Tibial nerve (tissue), 3 donors: ENCODE data around the gene PARD3B.

Source experiments
- POLR2A ChIP-seq, 2 donors: fragments of 450-650 bp; IDR thresholded peaks; one replicate each; pipeline ENCODE4 v1.6.1; 2017; ENCODE audit warnings: antibody characterized with exemption in 2 of 2, mild to moderate bottlenecking in 2 of 2, moderate library complexity in 2 of 2
- TF ChIP-seq, protein P1 (sequence below), 5 experiments: fragments of 200-600 bp in 3 of 5; fragments of 450-650 bp in 2 of 5; sonication (generic) in 3 of 5; IDR thresholded peaks; one replicate each; pipeline ENCODE4 v1.5.1; 2016 to 2019; ENCODE audit warnings: antibody characterized with exemption in 5 of 5, mild to moderate bottlenecking in 3 of 5, moderate library complexity in 2 of 5

DNA sequence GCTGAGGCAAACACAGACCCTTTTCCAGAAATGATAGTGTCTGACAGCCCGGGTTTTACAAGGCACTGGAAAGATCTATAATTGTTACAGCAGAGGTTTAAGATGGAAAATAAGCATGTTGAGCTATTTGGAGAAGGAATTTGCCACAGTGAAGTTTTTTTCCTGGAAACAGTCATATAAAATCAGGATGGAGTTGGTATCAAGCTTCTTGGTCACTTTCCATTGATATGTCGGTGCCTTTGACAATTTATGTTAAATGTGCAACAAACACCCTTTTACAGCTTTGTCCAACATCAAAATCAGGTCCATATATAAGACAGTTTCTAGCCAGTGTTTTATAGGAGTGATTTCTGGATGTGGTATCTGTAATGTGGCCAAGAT lies 1019.9 kb downstream of the PARD3B start:
- TF ChIP-seq, protein P1, sequence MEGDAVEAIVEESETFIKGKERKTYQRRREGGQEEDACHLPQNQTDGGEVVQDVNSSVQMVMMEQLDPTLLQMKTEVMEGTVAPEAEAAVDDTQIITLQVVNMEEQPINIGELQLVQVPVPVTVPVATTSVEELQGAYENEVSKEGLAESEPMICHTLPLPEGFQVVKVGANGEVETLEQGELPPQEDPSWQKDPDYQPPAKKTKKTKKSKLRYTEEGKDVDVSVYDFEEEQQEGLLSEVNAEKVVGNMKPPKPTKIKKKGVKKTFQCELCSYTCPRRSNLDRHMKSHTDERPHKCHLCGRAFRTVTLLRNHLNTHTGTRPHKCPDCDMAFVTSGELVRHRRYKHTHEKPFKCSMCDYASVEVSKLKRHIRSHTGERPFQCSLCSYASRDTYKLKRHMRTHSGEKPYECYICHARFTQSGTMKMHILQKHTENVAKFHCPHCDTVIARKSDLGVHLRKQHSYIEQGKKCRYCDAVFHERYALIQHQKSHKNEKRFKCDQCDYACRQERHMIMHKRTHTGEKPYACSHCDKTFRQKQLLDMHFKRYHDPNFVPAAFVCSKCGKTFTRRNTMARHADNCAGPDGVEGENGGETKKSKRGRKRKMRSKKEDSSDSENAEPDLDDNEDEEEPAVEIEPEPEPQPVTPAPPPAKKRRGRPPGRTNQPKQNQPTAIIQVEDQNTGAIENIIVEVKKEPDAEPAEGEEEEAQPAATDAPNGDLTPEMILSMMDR (IDR thresholded peaks at IDR 0.05), result no peak
- TF ChIP-seq POLR2A (IDR thresholded peaks at IDR 0.05), result no peak
